ENCODE data around the gene EML3. TPM values are rescaled to one million over a fixed set of nuclear protein-coding genes. Genes with fewer than 3 reads are reported as not detected.
A peak's percentile ranks its signal among the peaks of the same experiment; 100 is the strongest.

The EML3 gene
- total RNA-seq, 1 donor from 2014 or later: 4.0 TPM

- Histone ChIP-seq H3K4me2 (no peak overlapping the region), H2AFZ (replicated peaks) (no peak overlapping the region), H3K4me3 (no peak overlapping the region), H3K36me3 (peaks cover 10% of the 10 kb centered on the region), H3K27ac (peak overlapping the region; percentile 71), H4K20me1 (ENCODE audit: low read depth) (peaks cover 30% of the 10 kb centered on the region), H3K79me2 (ENCODE audit: low read depth) (peaks cover 19% of the 10 kb centered on the region), H3K9me3 (ENCODE audit: low read depth) (no peaks in the 10 kb centered on the region), H3K9ac (no peak overlapping the region), H3F3A (ENCODE audit: low read depth) (peaks cover 94% of the 10 kb centered on the region), H3K4me1 (peaks cover 65% of the 10 kb centered on the region), H3K27me3 (no peaks in the 10 kb centered on the region)
- H3K27me3 Mint-ChIP-seq (ENCODE audit: insufficient read depth, low read depth): peaks cover 3% of the 10 kb centered on the region
- peak; percentile 85 for DNase-seq (ENCODE audit: low spot score)
- peak overlapping the region; percentile 96 for H3K27ac Mint-ChIP-seq
- H3K9me3 Mint-ChIP-seq: no peaks in the 10 kb centered on the region
- H3K4me3 Mint-ChIP-seq: peak overlapping the region; percentile 60
- TF ChIP-seq EZH2phosphoT487 (IDR thresholded peaks at IDR 0.05) (no peak), CTCF (IDR thresholded peaks at IDR 0.05) (no peak), EZH2 (IDR thresholded peaks at IDR 0.05) (no peak)
- H3K4me1 Mint-ChIP-seq: peaks cover 66% of the 10 kb centered on the region
- H3K36me3 Mint-ChIP-seq: peaks cover 19% of the 10 kb centered on the region
Observed at GRCh38 chr11:62556108-62556874, 56.3 kb downstream of the EML3 start.

GRCh38 chr11:62555464-62556107 is 57.0 kb downstream of the EML3 start:
- Histone ChIP-seq H3K4me2 (no peak overlapping the region), H3K9me3 (ENCODE audit: low read depth) (no peaks in the 10 kb centered on the region), H3K4me1 (peaks cover 69% of the 10 kb centered on the region), H3K36me3 (peaks cover 10% of the 10 kb centered on the region), H2AFZ (replicated peaks) (no peak overlapping the region), H3K27ac (peak overlapping the region; percentile 71), H3F3A (ENCODE audit: low read depth) (peaks cover 91% of the 10 kb centered on the region), H3K4me3 (no peak overlapping the region), H3K27me3 (no peaks in the 10 kb centered on the region), H3K79me2 (ENCODE audit: low read depth) (peaks cover 19% of the 10 kb centered on the region), H4K20me1 (ENCODE audit: low read depth) (peaks cover 23% of the 10 kb centered on the region), H3K9ac (no peak overlapping the region)
- Mint-ChIP-seq H3K4me3 (no peak overlapping the region), H3K4me1 (peaks cover 72% of the 10 kb centered on the region), H3K36me3 (peaks cover 19% of the 10 kb centered on the region), H3K27me3 (ENCODE audit: insufficient read depth, low read depth) (peaks cover 3% of the 10 kb centered on the region), H3K27ac (peak overlapping the region; percentile 68), H3K9me3 (no peaks in the 10 kb centered on the region)
- peak; percentile 49 for DNase-seq (ENCODE audit: low spot score)
- TF ChIP-seq EZH2 (IDR thresholded peaks at IDR 0.05) (no peak), EZH2phosphoT487 (IDR thresholded peaks at IDR 0.05) (no peak), CTCF (IDR thresholded peaks at IDR 0.05) (no peak)

- Histone ChIP-seq H3K9me3 (ENCODE audit: low read depth) (no peaks in the 10 kb centered on the region), H2AFZ (replicated peaks) (no peak overlapping the region), H3K4me1 (peaks cover 60% of the 10 kb centered on the region), H3K4me2 (no peak overlapping the region), H3F3A (ENCODE audit: low read depth) (peaks cover 83% of the 10 kb centered on the region), H4K20me1 (ENCODE audit: low read depth) (peaks cover 14% of the 10 kb centered on the region), H3K27ac (no peak overlapping the region), H3K36me3 (peaks cover 10% of the 10 kb centered on the region), H3K79me2 (ENCODE audit: low read depth) (peaks cover 13% of the 10 kb centered on the region), H3K27me3 (no peaks in the 10 kb centered on the region), H3K4me3 (no peak overlapping the region), H3K9ac (no peak overlapping the region)
- Mint-ChIP-seq H3K36me3 (peaks cover 14% of the 10 kb centered on the region), H3K4me1 (peaks cover 74% of the 10 kb centered on the region), H3K9me3 (no peaks in the 10 kb centered on the region), H3K4me3 (no peak overlapping the region), H3K27ac (peak overlapping the region; percentile 63), H3K27me3 (ENCODE audit: insufficient read depth, low read depth) (peaks cover 9% of the 10 kb centered on the region)
- peak; percentile 44 for DNase-seq (ENCODE audit: low spot score)
- TF ChIP-seq CTCF (IDR thresholded peaks at IDR 0.05) (no peak), EZH2 (IDR thresholded peaks at IDR 0.05) (no peak), EZH2phosphoT487 (IDR thresholded peaks at IDR 0.05) (no peak)
Observed at GRCh38 chr11:62554387-62555167, 58.0 kb downstream of the EML3 start.
